Stimulated activated naive CD8-positive, alpha-beta T cell treated with anti-CD3 and anti-CD28 coated beads, Interleukin-15, amount 100 ng/mL, for 72 hours (primary cell): Measurements from ENCODE around the gene SHOC2.
"Not testable (repeated sequence)": the region's sequence is repeated elsewhere in the genome, so short reads cannot be mapped to it uniquely, and the experiment has no call there.

ENCODE experiments used
- ATAC-seq: fragments of 150-1000 bp; cut with Tn5 transposase; 2 replicates; pipeline ENCODE4 v1.10.0; 2021; ENCODE audit warnings: mild to moderate bottlenecking, moderate library complexity
- DNase-seq, 2 donors: peaks; one replicate each; pipeline ENCODE4 v3.0.0; 2021 to 2022
- H3K27ac Mint-ChIP-seq, 2 donors: one replicate each; pipeline ENCODE4 v1.8.0; 2022; ENCODE audit warnings: mild to moderate bottlenecking in 2 of 2, mixed read lengths in 2 of 2, moderate library complexity in 2 of 2
- H3K27me3 Mint-ChIP-seq: one replicate; pipeline ENCODE4 v1.8.0; 2022; ENCODE audit warnings: mixed read lengths
- H3K4me1 Mint-ChIP-seq: one replicate; pipeline ENCODE4 v1.8.0; 2022; ENCODE audit warnings: mild to moderate bottlenecking, mixed read lengths
- H3K4me3 Mint-ChIP-seq, 2 donors: one replicate each; pipeline ENCODE4 v1.8.0; 2022; ENCODE audit warnings: mild to moderate bottlenecking in 2 of 2, mixed read lengths in 2 of 2, moderate library complexity in 1 of 2
- H3K9me3 Mint-ChIP-seq, 2 donors: one replicate each; pipeline ENCODE4 v1.8.0; 2022; ENCODE audit warnings: mixed read lengths in 2 of 2

SHOC2 gene

DNA sequence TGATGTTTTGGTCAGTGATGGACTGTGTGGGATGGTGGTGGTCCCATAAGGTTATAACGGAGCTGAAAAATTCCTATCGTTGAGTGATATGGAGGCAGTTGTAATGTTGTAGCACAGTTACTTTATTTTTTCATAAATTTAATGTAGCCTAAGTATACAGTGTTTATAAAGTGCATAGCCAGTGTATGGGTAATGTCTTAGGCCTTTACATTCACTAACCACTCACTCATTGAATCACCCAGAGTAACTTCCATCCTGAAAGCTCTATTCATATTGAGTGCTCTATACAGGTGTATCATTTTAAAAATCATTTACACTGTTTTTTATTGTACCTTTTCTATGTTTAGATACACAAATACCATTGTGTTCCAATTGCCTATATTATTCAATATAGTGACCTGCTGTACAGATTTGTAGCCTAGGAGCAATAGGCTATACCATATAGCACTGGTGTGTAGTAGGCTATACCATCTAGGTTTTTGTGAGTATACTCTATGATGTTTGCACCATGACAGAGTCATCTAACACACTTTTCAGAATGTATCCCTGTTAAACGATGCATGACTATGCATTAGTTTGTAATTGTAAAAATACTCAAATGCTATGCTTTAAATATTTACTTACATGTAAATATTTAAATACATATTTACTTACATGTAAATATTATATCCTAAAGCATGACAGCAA lies 26.7 kb upstream of the SHOC2 start:
- ATAC-seq (peak; percentile 46), DNase-seq (no peak)
- peaks cover 60% of the 10 kb centered on the region for H3K4me1 Mint-ChIP-seq
- no peak overlapping the region for H3K4me3 Mint-ChIP-seq
- no peaks in the 10 kb centered on the region for H3K27me3 Mint-ChIP-seq
- no peak overlapping the region for H3K27ac Mint-ChIP-seq
- no peaks in the 10 kb centered on the region for H3K9me3 Mint-ChIP-seq

DNA sequence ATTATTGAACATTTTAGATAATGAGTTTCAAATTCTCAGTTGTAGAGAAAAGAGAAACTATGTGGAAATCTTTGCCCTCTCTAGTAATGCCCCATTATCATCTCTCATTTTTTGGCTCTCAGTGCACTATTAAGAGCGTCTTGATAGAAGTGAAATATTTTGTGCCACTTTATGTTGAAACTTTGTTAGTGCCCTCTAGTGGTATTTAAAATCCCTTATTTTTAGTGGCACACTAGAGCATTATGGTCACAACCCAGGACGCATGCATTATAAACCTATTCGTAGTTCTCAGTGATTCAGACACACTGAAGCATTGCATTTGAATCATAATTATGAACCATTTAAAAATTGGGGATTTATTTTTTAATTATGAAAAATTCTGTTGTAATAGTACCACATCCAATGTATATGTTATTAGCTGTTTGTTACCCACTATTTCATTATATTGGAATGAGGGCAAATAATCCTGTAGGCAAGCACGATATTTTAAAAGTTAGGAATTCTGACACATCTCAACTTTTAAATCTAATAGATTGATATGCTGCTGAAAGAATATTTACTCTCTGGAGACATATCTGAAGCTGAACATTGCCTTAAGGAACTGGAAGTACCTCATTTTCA lies 25.7 kb upstream of the SHOC2 start:
- H3K4me1 Mint-ChIP-seq, result peaks cover 62% of the 10 kb centered on the region
- no peaks in the 10 kb centered on the region for H3K9me3 Mint-ChIP-seq
- no peaks in the 10 kb centered on the region for H3K27me3 Mint-ChIP-seq
- no peak overlapping the region for H3K27ac Mint-ChIP-seq
- ATAC-seq (peak; percentile 97), DNase-seq (no peak)
- H3K4me3 Mint-ChIP-seq, result no peak overlapping the region

- DNase-seq (no peak), ATAC-seq (no peak)
- H3K27me3 Mint-ChIP-seq, result no peaks in the 10 kb centered on the region
- H3K4me1 Mint-ChIP-seq, result peaks cover 52% of the 10 kb centered on the region
- H3K4me3 Mint-ChIP-seq, result no peak overlapping the region
- no peaks in the 10 kb centered on the region for H3K9me3 Mint-ChIP-seq
- peak overlapping the region in 1 of 2 donors; percentile 74 for H3K27ac Mint-ChIP-seq
Observed at GRCh38 chr10:110897184-110897583, 22.2 kb upstream of the SHOC2 start.

- DNase-seq, result no peak
- H3K4me3 Mint-ChIP-seq, result no peak overlapping the region
- no peaks in the 10 kb centered on the region for H3K27me3 Mint-ChIP-seq
- no peak overlapping the region for H3K27ac Mint-ChIP-seq
- ATAC-seq, result no peak
- no peaks in the 10 kb centered on the region for H3K9me3 Mint-ChIP-seq
- H3K4me1 Mint-ChIP-seq, result peaks cover 54% of the 10 kb centered on the region
Observed at GRCh38 chr10:110898391-110898790, 21.0 kb upstream of the SHOC2 start.

DNA sequence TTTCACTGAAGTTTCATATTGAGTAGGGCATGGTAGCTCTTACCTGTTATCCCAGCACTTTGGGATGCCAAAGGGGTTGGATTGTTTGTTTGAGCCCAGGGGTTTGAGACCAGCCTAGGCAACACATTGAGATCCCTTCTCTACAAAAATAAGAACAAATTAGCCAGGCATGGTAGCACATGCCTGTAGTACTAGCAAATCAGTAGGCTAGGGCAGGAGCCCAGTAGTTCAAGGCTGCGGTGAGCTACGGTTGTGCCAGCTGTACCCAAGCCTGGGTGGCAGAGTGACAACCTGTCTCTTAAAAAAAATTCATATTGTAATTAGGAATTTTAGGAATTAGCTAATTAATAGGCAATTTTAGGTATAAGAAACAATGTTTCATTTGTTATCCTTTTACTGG lies 18.4 kb upstream of the SHOC2 start:
- Mint-ChIP-seq H3K27ac (peak overlapping the region in 1 of 2 donors; percentile 78), H3K9me3 (no peaks in the 10 kb centered on the region), H3K4me1 (peaks cover 47% of the 10 kb centered on the region), H3K4me3 (no peak overlapping the region), H3K27me3 (no peaks in the 10 kb centered on the region)
- ATAC-seq, result no peak
- no peak for DNase-seq

DNA sequence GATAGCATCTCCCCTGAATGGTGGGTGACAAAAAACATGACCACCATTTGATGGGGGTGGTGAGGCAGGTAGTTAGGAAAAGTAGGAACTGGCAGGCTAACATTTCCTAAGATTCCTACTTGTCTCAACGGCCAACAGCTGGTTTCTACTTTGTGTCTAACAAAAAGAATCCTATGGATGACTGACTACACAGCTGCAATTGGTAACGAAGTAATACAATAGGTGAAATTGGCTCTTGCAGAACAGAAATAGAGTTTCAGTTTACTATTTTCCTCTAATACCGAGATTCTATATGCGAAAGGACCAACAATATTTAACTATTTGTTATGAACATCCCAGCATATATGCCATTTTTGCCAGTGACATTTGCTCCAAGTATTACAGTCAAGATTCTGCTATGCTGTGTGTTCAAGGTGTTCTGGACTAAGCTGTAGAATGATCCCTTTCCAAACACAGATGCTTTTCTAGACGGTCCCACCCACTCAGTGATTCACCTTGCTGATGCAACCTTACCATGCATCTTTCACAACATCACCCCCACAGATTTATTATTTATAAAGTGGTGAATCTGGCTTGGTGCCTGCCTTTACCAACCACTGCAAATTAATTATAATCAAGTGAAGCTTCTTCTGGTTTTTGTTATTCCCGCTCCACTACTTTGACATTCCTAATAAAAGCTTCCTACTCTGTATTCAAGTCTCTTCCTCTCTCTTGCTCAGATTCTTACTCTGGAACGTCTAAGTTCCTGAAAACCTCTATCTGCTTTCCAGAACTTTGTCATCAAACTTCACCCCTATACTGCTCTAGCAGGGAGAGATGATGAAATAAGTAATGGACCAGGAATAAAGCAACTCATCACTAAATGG lies 17.2 kb upstream of the SHOC2 start:
- Mint-ChIP-seq H3K27ac (peak overlapping the region; percentile 97 to 99), H3K9me3 (no peaks in the 10 kb centered on the region), H3K4me1 (peaks cover 41% of the 10 kb centered on the region), H3K4me3 (peak overlapping the region; percentile 64 to 77), H3K27me3 (no peaks in the 10 kb centered on the region)
- DNase-seq (peak; percentile 51 to 66), ATAC-seq (peak; percentile 75)

DNA sequence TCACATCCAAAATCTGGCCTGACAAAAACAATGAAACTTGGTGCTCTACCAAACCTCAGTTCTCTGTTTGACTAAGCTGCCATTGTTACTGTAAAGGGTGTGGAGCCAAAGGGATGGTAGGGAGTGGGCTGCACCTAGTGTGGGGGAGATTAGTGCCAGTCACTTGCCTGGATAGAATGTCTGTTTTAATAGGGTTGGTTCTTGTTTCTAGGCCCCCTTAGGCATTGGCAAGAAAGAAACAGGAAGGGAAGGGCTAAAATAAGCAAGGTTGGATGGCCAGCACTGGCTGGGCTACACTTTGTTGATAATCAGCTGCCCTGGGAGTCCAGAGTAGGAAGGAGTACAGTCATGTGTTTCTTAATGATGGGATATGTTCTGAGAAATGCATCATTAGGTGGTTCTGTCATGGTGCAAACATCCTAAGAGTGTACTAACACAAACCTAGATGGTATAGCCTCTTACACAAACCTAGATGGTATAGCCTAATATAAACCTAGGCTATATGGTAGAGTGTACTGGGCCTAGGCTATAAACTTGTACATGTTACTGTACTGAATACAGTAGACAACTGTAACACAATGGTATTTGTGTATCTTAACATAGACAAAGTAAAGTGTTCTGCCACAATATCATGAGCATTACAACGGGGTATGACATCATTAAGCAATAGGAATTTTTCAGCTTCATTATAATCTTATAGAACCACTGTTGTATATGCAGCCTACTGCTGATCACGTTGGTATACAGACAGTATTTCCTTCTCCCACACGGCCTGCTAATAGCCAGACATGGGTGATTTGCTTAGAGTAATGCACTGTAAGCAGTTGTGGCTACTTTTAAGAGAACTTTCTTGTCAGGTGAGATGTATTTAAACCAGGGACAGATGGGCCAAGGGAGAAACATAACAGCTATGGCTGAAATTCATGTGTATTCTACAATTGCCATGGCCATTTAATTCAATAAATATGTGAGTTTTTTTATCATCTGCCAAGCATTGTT lies 15.8 kb upstream of the SHOC2 start:
- peaks cover 40% of the 10 kb centered on the region for H3K4me1 Mint-ChIP-seq
- no peaks in the 10 kb centered on the region for H3K27me3 Mint-ChIP-seq
- H3K27ac Mint-ChIP-seq, result peak overlapping the region; percentile 97 to 99
- H3K4me3 Mint-ChIP-seq, result peak overlapping the region; percentile 64 to 77
- ATAC-seq, result peak; percentile 91
- peak; percentile 45 to 59 for DNase-seq
- H3K9me3 Mint-ChIP-seq, result no peaks in the 10 kb centered on the region

DNA sequence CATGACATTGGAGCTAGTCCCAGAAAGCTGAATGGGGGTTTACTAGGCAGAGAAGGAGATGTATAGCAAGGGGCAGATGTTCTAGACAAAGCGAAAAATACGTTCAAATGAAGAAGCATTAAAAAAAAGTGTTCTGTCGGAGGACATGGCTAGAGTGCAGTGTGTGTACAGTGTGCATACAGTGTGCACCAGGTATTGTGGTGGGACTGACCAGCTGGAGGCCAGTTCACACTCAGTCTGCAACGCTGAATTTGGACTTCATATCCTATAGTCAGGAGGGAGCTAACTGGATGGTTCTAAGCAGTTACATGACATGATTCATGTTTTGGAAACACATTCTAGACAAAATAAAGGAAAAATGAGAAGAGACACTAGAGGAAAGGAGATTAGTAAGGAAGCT lies 9.3 kb upstream of the SHOC2 start:
- Mint-ChIP-seq H3K9me3 (no peaks in the 10 kb centered on the region), H3K4me1 (peaks cover 11% of the 10 kb centered on the region), H3K27ac (peak overlapping the region in 1 of 2 donors; percentile 2), H3K27me3 (no peaks in the 10 kb centered on the region), H3K4me3 (no peak overlapping the region)
- DNase-seq (no peak), ATAC-seq (peak; percentile 18)

- Mint-ChIP-seq H3K27ac (no peak overlapping the region), H3K27me3 (no peaks in the 10 kb centered on the region), H3K9me3 (no peaks in the 10 kb centered on the region), H3K4me1 (peaks cover 24% of the 10 kb centered on the region), H3K4me3 (no peak overlapping the region)
- DNase-seq, result no peak
- ATAC-seq, result no peak
Observed at GRCh38 chr10:110912374-110912773, 7.0 kb upstream of the SHOC2 start.

DNA sequence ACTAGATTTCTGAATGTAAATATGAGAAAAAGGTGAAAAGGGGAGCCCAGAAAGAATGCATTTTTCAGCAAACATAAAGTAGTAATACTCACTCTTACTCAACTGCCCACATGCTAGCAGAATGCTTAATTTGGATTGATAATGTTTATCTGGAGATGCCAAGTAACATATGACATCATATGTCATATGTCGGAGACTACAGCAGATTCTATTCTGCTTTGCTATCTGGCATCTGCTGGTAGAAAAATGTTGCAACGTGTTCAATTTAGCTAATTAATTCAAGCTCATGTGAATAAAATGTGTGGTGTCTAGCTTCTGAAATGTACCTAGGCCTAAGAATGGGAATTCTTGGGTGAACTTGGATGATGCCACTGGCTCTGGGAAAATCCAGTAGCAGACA lies 5.0 kb upstream of the SHOC2 start:
- no peak for DNase-seq
- no peaks in the 10 kb centered on the region for H3K27me3 Mint-ChIP-seq
- H3K9me3 Mint-ChIP-seq, result no peaks in the 10 kb centered on the region
- ATAC-seq, result no peak
- H3K27ac Mint-ChIP-seq, result no peak overlapping the region
- H3K4me3 Mint-ChIP-seq, result no peak overlapping the region
- H3K4me1 Mint-ChIP-seq, result peaks cover 27% of the 10 kb centered on the region

- Mint-ChIP-seq H3K27ac (no peak overlapping the region), H3K27me3 (no peaks in the 10 kb centered on the region), H3K9me3 (no peaks in the 10 kb centered on the region), H3K4me3 (no peak overlapping the region), H3K4me1 (peaks cover 27% of the 10 kb centered on the region)
- ATAC-seq (no peak), DNase-seq (no peak)
Observed at GRCh38 chr10:110915035-110915434, 4.4 kb upstream of the SHOC2 start.

DNA sequence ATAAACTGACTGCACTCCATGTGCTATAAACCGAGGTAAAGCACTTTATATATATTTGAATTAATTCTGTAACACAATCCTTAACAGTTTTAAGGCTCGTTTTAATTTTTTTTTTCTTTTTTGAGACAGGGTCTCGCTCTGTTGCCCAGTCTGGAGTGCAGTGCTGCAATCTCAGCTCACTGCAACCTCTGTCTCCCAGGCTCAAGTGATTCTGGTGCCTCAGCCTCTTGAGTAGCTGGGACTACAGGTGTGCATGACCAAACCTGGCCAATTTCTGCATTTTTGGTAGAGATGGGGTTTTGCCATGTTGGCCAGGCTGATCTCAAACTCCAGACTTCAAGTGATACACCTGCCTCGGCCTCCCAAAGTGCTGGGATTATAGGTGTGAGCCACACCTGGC lies 3.8 kb upstream of the SHOC2 start:
- peaks cover 27% of the 10 kb centered on the region for H3K4me1 Mint-ChIP-seq
- not testable (repeated sequence) for DNase-seq, H3K27me3 Mint-ChIP-seq, ATAC-seq, H3K9me3 Mint-ChIP-seq, H3K27ac Mint-ChIP-seq, H3K4me3 Mint-ChIP-seq

GRCh38 chr10:110916554-110917346 lies 2.7 kb upstream of the SHOC2 start:
- H3K4me1 Mint-ChIP-seq, result peaks cover 32% of the 10 kb centered on the region
- peak overlapping the region; percentile 8 to 90 for H3K4me3 Mint-ChIP-seq
- H3K27me3 Mint-ChIP-seq, result no peaks in the 10 kb centered on the region
- DNase-seq, result no peak
- no peaks in the 10 kb centered on the region for H3K9me3 Mint-ChIP-seq
- H3K27ac Mint-ChIP-seq, result no peak overlapping the region
- no peak for ATAC-seq

DNA sequence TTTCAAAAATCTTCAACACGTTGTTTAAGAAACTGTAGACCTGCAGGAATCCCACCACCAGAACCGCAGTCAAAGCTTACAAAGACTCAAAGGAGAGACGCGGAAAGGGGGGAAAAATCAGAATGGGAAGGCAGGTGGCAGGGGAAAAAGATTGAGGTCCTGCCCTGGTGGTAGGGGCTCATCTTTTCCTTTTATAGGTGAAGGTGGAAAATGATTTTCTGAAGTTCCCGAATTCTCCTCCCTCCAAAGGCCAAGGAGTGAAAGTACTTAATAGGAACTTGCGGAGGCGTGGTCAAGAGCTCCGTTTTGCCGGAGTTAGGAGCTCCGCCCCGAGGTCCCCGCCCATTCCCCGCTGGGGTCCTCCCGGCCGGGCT lies 1.1 kb upstream of the SHOC2 start:
- H3K27me3 Mint-ChIP-seq, result no peaks in the 10 kb centered on the region
- peaks cover 34% of the 10 kb centered on the region for H3K4me1 Mint-ChIP-seq
- peak overlapping the region; percentile 96 to 100 for H3K27ac Mint-ChIP-seq
- DNase-seq (no peak), ATAC-seq (no peak)
- H3K4me3 Mint-ChIP-seq, result peak overlapping the region; percentile 90 to 97
- no peaks in the 10 kb centered on the region for H3K9me3 Mint-ChIP-seq
